GM12878 (cell line): Measurements from ENCODE around the gene PMM1. TPM values are rescaled to one million over a fixed set of nuclear protein-coding genes. Genes with fewer than 3 reads are reported as not detected.

Experiments
- ATAC-seq: fragments of 200-7000 bp; cut with Tn5 transposase; 3 replicates; pipeline ENCODE4 v1.9.1; 2020; ENCODE audit warnings: mild to moderate bottlenecking, moderate library complexity
- BruUV-seq: library from RNA; stranded (reverse); fragments of 400-500 nt; replicated peaks from 2 replicates; lab custom pipeline; 2021; lab: Mats Ljungman, UMichigan
- CTCF ChIA-PET: fragments of 300-600 bp; sonication (Branson Sonifier 250); formaldehyde crosslinking; extraction: SDS; loops from one replicate; lab custom pipeline; 2021; ENCODE audit warnings: inconsistent platforms; lab: Yijun Ruan, JAX
- POLR2A ChIA-PET: fragments of 350-600 bp; formaldehyde crosslinking; extraction: SDS; loops from one replicate; lab custom pipeline; 2021; ENCODE audit warnings: inconsistent platforms; lab: Charles Lee
- RAD21 ChIA-PET: fragments of 300-600 bp; sonication (Branson Sonifier 250); formaldehyde crosslinking; loops from one replicate; lab custom pipeline; 2023; ENCODE audit warnings: antibody characterized with exemption; ENCODE audit not compliant: unreplicated experiment; lab: Charles Lee
- SMC1A ChIA-PET: fragments of 300-600 bp; sonication (Branson Sonifier 250); formaldehyde crosslinking; loops from one replicate; lab custom pipeline; 2023; ENCODE audit not compliant: unreplicated experiment, uncharacterized antibody; lab: Charles Lee
- DNase-seq: peaks from one replicate; pipeline ENCODE4 v3.0.0-alpha.2; 2011; ENCODE audit warnings: low read depth, low spot score
- FAIRE-seq: peaks from 3 replicates; lab custom pipeline; 2011; peaks lifted over from hg19 to GRCh38; lab: Jason Lieb, UNC
- H2AFZ ChIP-seq: 2 replicates; pipeline ENCODE4 v1.6.0; 2011; ENCODE audit warnings: low read depth, low read length, control low read depth; ENCODE audit not compliant: control insufficient read depth
- H3K27ac ChIP-seq: 2 replicates; pipeline ENCODE4 v1.5.1; 2011; ENCODE audit warnings: control low read depth; ENCODE audit not compliant: control insufficient read depth, insufficient read depth
- H3K27me3 ChIP-seq, 2 experiments: replicated peaks in 1 of 2; 2 replicates each; pipeline versions ENCODE4 v1.6.0 to v1.6.1; 2011; ENCODE audit warnings: low read length in 1 of 2; ENCODE audit not compliant: control insufficient read depth in 2 of 2, insufficient read depth in 2 of 2
- H3K36me3 ChIP-seq, 2 experiments: 2 replicates each; pipeline ENCODE4 v1.5.1; 2011; ENCODE audit warnings: low read length in 1 of 2; ENCODE audit not compliant: control insufficient read depth in 2 of 2, insufficient read depth in 2 of 2
- H3K4me1 ChIP-seq: 2 replicates; pipeline ENCODE4 v1.6.1; 2011; ENCODE audit warnings: mild to moderate bottlenecking, low read length, moderate library complexity, mixed read lengths; ENCODE audit not compliant: control insufficient read depth, insufficient read depth
- H3K4me2 ChIP-seq: 2 replicates; pipeline ENCODE4 v1.6.0; 2011; ENCODE audit warnings: control low read depth; ENCODE audit not compliant: control insufficient read depth, insufficient read depth
- H3K4me3 ChIP-seq: fragments of 200-600 bp; sonication (generic); 2 replicates; pipeline ENCODE4 v1.5.1; 2016
- H3K79me2 ChIP-seq: 2 replicates; pipeline ENCODE4 v1.6.0; 2011; ENCODE audit warnings: low read length; ENCODE audit not compliant: control insufficient read depth, insufficient read depth
- H3K9ac ChIP-seq: 2 replicates; pipeline ENCODE4 v1.8.0; 2011; ENCODE audit warnings: low read length, control low read depth, mixed read lengths; ENCODE audit not compliant: control insufficient read depth, insufficient read depth
- H3K9me3 ChIP-seq: replicated peaks from 3 replicates; pipeline ENCODE4 v1.5.1; 2011; ENCODE audit warnings: mild to moderate bottlenecking, low read length; ENCODE audit not compliant: control insufficient read depth, insufficient read depth
- H4K20me1 ChIP-seq: 2 replicates; pipeline ENCODE4 v1.6.0; 2011; ENCODE audit not compliant: control insufficient read depth, insufficient read depth
- ATF7 ChIP-seq: fragments of 450-650 bp; IDR thresholded peaks from 2 replicates; pipeline ENCODE4 v1.6.1; 2016; ENCODE audit warnings: low read depth, mild to moderate bottlenecking
- ETV6 ChIP-seq, 2 experiments: fragments of 450-650 bp in 1 of 2; IDR thresholded peaks in 1 of 2; conservative IDR thresholded peaks in 1 of 2; 2 replicates each; pipeline ENCODE4 v1.6.1; 2014; ENCODE audit warnings: antibody characterized with exemption in 1 of 2, borderline replicate concordance in 1 of 2, low read depth in 1 of 2, mild to moderate bottlenecking in 1 of 2, moderate library complexity in 1 of 2
- FOXM1 ChIP-seq: IDR thresholded peaks from 2 replicates; pipeline ENCODE4 v1.6.1; 2012; ENCODE audit warnings: low read depth, mild to moderate bottlenecking, inconsistent platforms, low read length, moderate library complexity
- HDAC6 ChIP-seq: fragments of 200-600 bp; sonication (generic); IDR thresholded peaks from one replicate; pipeline ENCODE4 v1.8.0; 2017; ENCODE audit warnings: antibody characterized with exemption; ENCODE audit not compliant: unreplicated experiment
- NBN ChIP-seq: fragments of 450-650 bp; IDR thresholded peaks from 2 replicates; pipeline ENCODE4 v1.6.1; 2016
- NR2C2 ChIP-seq: IDR thresholded peaks from 2 replicates; pipeline ENCODE4 v1.6.1; 2011; ENCODE audit warnings: borderline replicate concordance, low read depth; ENCODE audit not compliant: control insufficient read depth, insufficient read length
- RFX5 ChIP-seq: IDR thresholded peaks from 2 replicates; pipeline ENCODE4 v1.6.1; 2011; ENCODE audit warnings: low read depth, low read length, improper control_type of control experiment
- ZNF622 ChIP-seq: fragments of 450-650 bp; IDR thresholded peaks from 2 replicates; pipeline ENCODE4 v1.6.1; 2017; ENCODE audit warnings: mild to moderate bottlenecking, inconsistent platforms
- ZZZ3 ChIP-seq: IDR thresholded peaks from 2 replicates; pipeline ENCODE4 v1.6.1; 2011; ENCODE audit warnings: low read depth; ENCODE audit not compliant: control insufficient read depth, insufficient read length
- WGBS: methylation state at CpG from one replicate; pipeline ENCODE4 v1.1.6; 2016; ENCODE audit warnings: low lambda C conversion rate; ENCODE audit not compliant: insufficient replicate concordance, insufficient coverage; ENCODE audit errors: missing lambda C conversion rate; 5-methylcytosine and 5-hydroxymethylcytosine counted together
- in situ Hi-C: fragments of 300-500 bp; cut with MboI; formaldehyde crosslinking; loops from 9 replicates; pipeline ENCODE4 v1.14.3; 2018; ENCODE audit warnings: mixed read lengths
- intact Hi-C: fragments of 100-400 bp; cut with micrococcal nuclease; formaldehyde crosslinking; loops from one replicate; pipeline ENCODE4 v1.14.2; 2022; ENCODE audit not compliant: unreplicated experiment
- polyA plus RNA-seq, 11 experiments: library from polyadenylated mRNA; depleted of rRNA in 4 of 11; unstranded in 6 of 11; stranded (reverse) in 5 of 11; fragments of >200 nt; fragmentation: Nextera tagmentation in 4 of 11; fragmentation: Illumina TruSeq in 1 of 11; extraction: Ambion mirVana in 4 of 11; extraction: Trizol in 1 of 11; gene quantifications; 1 replicate in 1 of 11; 2 replicates in 10 of 11; pipeline versions ENCODE4 v1.2.1 to v1.2.3, GENCODE V29; 2011 to 2016; ENCODE audit warnings: inconsistent platforms in 2 of 11, missing spikeins in 2 of 11, low read depth in 1 of 11
- total RNA-seq, 4 experiments: library from RNA; depleted of rRNA in 3 of 4; stranded (reverse); fragments of >200 nt in 3 of 4; fragmentation: Illumina TruSeq in 1 of 4; extraction: Trizol in 1 of 4; gene quantifications; 2 replicates each; pipeline versions ENCODE4 v1.2.1 to v1.2.3, GENCODE V29; 2013 to 2021
- TF ChIP-seq, protein P1 (sequence below): fragments of 450-650 bp; IDR thresholded peaks from 2 replicates; pipeline ENCODE4 v1.6.1; 2018; ENCODE audit warnings: mild to moderate bottlenecking, low read depth, moderate library complexity; ENCODE audit not compliant: partially characterized antibody

The PMM1 gene
- total and polyA plus RNA-seq, 10 of the 15 experiments (the other 5 are each of a cell fraction or from before 2014, with no cell fraction given) = 8.2 to 32.2 (median 16.9) TPM

DNA sequence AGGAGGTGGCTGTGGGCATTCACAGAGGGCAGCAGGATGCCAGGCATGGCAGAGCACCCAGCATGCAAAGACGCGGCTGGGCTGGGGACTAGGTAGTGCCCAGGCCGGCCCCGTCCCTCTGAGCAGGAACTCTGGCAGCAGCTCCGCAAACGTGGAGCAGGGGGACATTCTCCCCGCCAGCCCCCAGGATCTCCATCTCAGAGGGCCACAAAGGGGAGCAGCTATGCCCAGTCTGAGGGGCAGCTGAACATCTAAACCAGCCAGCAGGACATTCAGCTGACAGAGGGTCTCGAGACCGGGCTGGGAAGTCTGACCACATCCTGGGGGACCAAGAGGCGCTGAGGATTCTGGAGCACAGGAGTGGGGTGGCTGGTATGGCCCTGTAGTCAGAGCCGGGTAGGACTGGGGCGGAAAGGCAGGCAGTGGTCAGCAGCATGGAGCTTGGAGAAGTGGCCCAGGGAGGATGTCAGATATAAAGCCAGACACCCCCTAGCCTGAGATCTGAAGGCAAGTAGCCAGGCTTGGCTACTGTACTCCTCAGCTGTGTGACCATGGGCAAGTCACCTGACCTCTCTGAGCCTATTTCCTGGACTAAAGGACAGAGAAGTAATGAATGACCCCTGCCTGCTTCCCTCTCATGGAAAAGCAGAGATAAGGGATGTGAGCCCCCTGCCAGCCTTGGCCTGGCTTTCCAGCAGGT is 10.2 kb downstream of the PMM1 start:
- Histone ChIP-seq H2AFZ (no peak overlapping the region), H3K9me3 (no peaks in the 10 kb centered on the region), H4K20me1 (no peaks in the 10 kb centered on the region), H3K27me3 (no peaks in the 10 kb centered on the region), H3K27ac (no peak overlapping the region), H3K79me2 (no peaks in the 10 kb centered on the region), H3K4me2 (no peak overlapping the region), H3K36me3 (peaks cover 0 to 4% of the 10 kb centered on the region in 2 experiments; a peak in 2 of 4 replicates), H3K9ac (no peak overlapping the region), H3K4me1 (no peaks in the 10 kb centered on the region), H3K4me3 (no peak overlapping the region)
- POLR2A ChIA-PET = interaction anchor here (0.9 to 3.0 kb wide), 2 partner anchors 10 to 38 kb away, joined by 3 to 12 read pairs; partner anchors contain the start of gene PMM1
- CTCF ChIA-PET = interaction anchor here (0.6 to 1.0 kb wide), 2 partner anchors 39 to 44 kb away, joined by 3 read pairs; no protein-coding TSS in a partner anchor
- no peak for TF ChIP-seq ATF7
- TF ChIP-seq ETV6 (conservative IDR thresholded peaks at IDR 0.05 in 1 of 2, IDR thresholded peaks at IDR 0.05 in 1 of 2; ENCODE audit: borderline replicate concordance in 1 of 2, low read depth in 1 of 2) = no peak
- TF ChIP-seq FOXM1 = no peak
- TF ChIP-seq ZNF622 = no peak
- no peak for TF ChIP-seq ZZZ3
- TF ChIP-seq RFX5 = no peak
- TF ChIP-seq HDAC6 = no peak
- no peak for TF ChIP-seq NR2C2
- TF ChIP-seq, protein P1, sequence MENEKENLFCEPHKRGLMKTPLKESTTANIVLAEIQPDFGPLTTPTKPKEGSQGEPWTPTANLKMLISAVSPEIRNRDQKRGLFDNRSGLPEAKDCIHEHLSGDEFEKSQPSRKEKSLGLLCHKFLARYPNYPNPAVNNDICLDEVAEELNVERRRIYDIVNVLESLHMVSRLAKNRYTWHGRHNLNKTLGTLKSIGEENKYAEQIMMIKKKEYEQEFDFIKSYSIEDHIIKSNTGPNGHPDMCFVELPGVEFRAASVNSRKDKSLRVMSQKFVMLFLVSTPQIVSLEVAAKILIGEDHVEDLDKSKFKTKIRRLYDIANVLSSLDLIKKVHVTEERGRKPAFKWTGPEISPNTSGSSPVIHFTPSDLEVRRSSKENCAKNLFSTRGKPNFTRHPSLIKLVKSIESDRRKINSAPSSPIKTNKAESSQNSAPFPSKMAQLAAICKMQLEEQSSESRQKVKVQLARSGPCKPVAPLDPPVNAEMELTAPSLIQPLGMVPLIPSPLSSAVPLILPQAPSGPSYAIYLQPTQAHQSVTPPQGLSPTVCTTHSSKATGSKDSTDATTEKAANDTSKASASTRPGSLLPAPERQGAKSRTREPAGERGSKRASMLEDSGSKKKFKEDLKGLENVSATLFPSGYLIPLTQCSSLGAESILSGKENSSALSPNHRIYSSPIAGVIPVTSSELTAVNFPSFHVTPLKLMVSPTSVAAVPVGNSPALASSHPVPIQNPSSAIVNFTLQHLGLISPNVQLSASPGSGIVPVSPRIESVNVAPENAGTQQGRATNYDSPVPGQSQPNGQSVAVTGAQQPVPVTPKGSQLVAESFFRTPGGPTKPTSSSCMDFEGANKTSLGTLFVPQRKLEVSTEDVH = no peak
- TF ChIP-seq NBN = no peak
- in situ Hi-C loops (no loop called here), intact Hi-C loops (no loop called here)
- WGBS = 95% methylated on average over 12 of the region's 12 CpGs
- no peak for FAIRE-seq
- ATAC-seq = no peak
- RAD21 ChIA-PET = interaction anchor here (0.5 kb wide), 1 partner anchor 520 kb away, joined by 3 read pairs; no protein-coding TSS in a partner anchor
- SMC1A ChIA-PET = interaction anchor here (0.6 kb wide), 1 partner anchor 38 kb away, joined by 3 read pairs; no protein-coding TSS in a partner anchor
- BruUV-seq = no TSS peak
- no peak for DNase-seq
